Measurements from ENCODE around the gene CHCHD3. TPM values are rescaled to one million over a fixed set of nuclear protein-coding genes. Genes with fewer than 3 reads are reported as not detected.

The CHCHD3 gene
- polyA plus RNA-seq, 2 of the 4 experiments (the other 2 are of a cell fraction), result 96.7 to 139 TPM

DNA sequence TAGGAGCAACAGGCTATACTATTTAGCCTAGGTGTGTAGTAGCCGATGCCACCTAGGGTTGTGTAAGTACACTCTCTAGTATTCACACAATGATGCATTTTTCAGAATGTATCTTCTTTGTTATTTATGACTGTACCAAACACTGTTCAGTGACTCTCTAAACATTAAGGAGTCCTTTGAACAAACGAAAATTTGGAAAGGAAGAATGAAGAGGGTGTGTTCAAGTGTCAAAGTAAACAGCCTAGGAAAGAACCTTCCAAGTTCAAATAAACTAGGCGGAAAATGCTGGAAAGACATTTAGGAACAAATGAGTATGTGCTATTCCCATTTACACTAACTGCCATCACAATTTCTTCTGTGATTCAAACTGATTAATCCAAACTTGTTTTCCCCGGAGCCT is 142.4 kb downstream of the CHCHD3 start:
- Histone ChIP-seq H3K9me3 (no peaks in the 10 kb centered on the region), H3K4me2 (no peak overlapping the region), H3K4me3 (no peak overlapping the region), H3K4me1 (no peaks in the 10 kb centered on the region), H3K27ac (no peak overlapping the region)
- no peak for TF ChIP-seq HOXB13 (CRISPR knock-in tag; IDR thresholded peaks at IDR 0.05; ENCODE audit: low read depth)
- TF ChIP-seq BHLHE40 (IDR thresholded peaks at IDR 0.05; ENCODE audit: low read depth, low read length), result no peak
- TF ChIP-seq FOXS1 (CRISPR knock-in tag; IDR thresholded peaks at IDR 0.05), result no peak
- no peak for TF ChIP-seq HDAC2 (IDR thresholded peaks at IDR 0.05)
- no peak for TF ChIP-seq MYC (IDR thresholded peaks at IDR 0.05; ENCODE audit: borderline replicate concordance, low read length)
- no peak for TF ChIP-seq MAFK (IDR thresholded peaks at IDR 0.05; ENCODE audit: partially characterized antibody)
- TF ChIP-seq HMGXB4 (CRISPR knock-in tag; IDR thresholded peaks at IDR 0.05; ENCODE audit: borderline replicate concordance), result no peak
- TF ChIP-seq BCL3 (IDR thresholded peaks at IDR 0.05), result no peak
- no peak for TF ChIP-seq TFCP2L1 (CRISPR knock-in tag; IDR thresholded peaks at IDR 0.05)
- TF ChIP-seq RFX5 (IDR thresholded peaks at IDR 0.05), result no peak
- TF ChIP-seq SREBF2 (IDR thresholded peaks at IDR 0.05), result no peak
- TF ChIP-seq MAZ (IDR thresholded peaks at IDR 0.05; ENCODE audit: borderline replicate concordance, low read depth, low read length), result no peak
- TF ChIP-seq, protein P1, sequence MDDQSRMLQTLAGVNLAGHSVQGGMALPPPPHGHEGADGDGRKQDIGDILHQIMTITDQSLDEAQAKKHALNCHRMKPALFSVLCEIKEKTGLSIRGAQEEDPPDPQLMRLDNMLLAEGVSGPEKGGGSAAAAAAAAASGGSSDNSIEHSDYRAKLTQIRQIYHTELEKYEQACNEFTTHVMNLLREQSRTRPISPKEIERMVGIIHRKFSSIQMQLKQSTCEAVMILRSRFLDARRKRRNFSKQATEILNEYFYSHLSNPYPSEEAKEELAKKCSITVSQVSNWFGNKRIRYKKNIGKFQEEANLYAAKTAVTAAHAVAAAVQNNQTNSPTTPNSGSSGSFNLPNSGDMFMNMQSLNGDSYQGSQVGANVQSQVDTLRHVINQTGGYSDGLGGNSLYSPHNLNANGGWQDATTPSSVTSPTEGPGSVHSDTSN (IDR thresholded peaks at IDR 0.05), result no peak
- TF ChIP-seq, protein P2, sequence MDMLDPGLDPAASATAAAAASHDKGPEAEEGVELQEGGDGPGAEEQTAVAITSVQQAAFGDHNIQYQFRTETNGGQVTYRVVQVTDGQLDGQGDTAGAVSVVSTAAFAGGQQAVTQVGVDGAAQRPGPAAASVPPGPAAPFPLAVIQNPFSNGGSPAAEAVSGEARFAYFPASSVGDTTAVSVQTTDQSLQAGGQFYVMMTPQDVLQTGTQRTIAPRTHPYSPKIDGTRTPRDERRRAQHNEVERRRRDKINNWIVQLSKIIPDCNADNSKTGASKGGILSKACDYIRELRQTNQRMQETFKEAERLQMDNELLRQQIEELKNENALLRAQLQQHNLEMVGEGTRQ (IDR thresholded peaks at IDR 0.05), result no peak
- TF ChIP-seq EHF (CRISPR knock-in tag; IDR thresholded peaks at IDR 0.05), result no peak
- TF ChIP-seq HES2 (IDR thresholded peaks at IDR 0.05), result no peak
- ATAC-seq (no peak), FAIRE-seq (no peak), DNase-seq (ENCODE audit: low read depth in 1 of 2, low spot score in 1 of 2) (no peak)
- CTCF ChIA-PET, result no interaction called here
- POLR2A ChIA-PET, result no interaction called here
- 70% methylated on average over 4 of the region's 4 CpGs for WGBS (ENCODE audit: missing lambda C conversion rate)

- no peak overlapping the region for H3K4me2 ChIP-seq
- no peak overlapping the region for H3K4me3 ChIP-seq
- ATAC-seq (no peak), FAIRE-seq (no peak), DNase-seq (ENCODE audit: low read depth in 1 of 2, low spot score in 1 of 2) (no peak)
- H3K4me1 ChIP-seq, result no peaks in the 10 kb centered on the region
- POLR2A ChIA-PET, result no interaction called here
- CTCF ChIA-PET, result interaction anchor here (1.5 kb wide), 1 partner anchor 12 kb away, joined by 3 read pairs; no protein-coding TSS in a partner anchor
- H3K9me3 ChIP-seq, result no peaks in the 10 kb centered on the region
- TF ChIP-seq SMC3 (IDR thresholded peaks at IDR 0.05), result no peak
- TF ChIP-seq FOXS1 (CRISPR knock-in tag; IDR thresholded peaks at IDR 0.05), result no peak
- TF ChIP-seq GATA3 (IDR thresholded peaks at IDR 0.05; ENCODE audit: borderline replicate concordance), result no peak
- TF ChIP-seq NFE2L2 (conservative IDR thresholded peaks at IDR 0.05; ENCODE audit: low read length), result no peak
- TF ChIP-seq FOSL2 (IDR thresholded peaks at IDR 0.05), result no peak
- TF ChIP-seq FOSL2 (CRISPR knock-in tag; IDR thresholded peaks at IDR 0.05), result no peak
- no peak overlapping the region for H3K27ac ChIP-seq
These were observed 144.6 kb downstream of the CHCHD3 start for GRCh38 chr7:132937286-132937685.

- ChIA-PET POLR2A (no interaction called here), CTCF (interaction anchor here (1.5 kb wide), 1 partner anchor 10 kb away, joined by 3 read pairs; no protein-coding TSS in a partner anchor)
- H3K4me2 ChIP-seq, result no peak overlapping the region
- FAIRE-seq, result no peak
- no peaks in the 10 kb centered on the region for H3K4me1 ChIP-seq
- 90% methylated on average over 1 of the region's 1 CpG for WGBS (ENCODE audit: missing lambda C conversion rate)
- DNase-seq (ENCODE audit: low read depth in 1 of 2, low spot score in 1 of 2), result no peak
- H3K27ac ChIP-seq, result no peak overlapping the region
- H3K9me3 ChIP-seq, result no peaks in the 10 kb centered on the region
- ATAC-seq, result no peak
- no peak overlapping the region for H3K4me3 ChIP-seq
- TF ChIP-seq FOXS1 (CRISPR knock-in tag; IDR thresholded peaks at IDR 0.05), result no peak
- TF ChIP-seq BCL3 (IDR thresholded peaks at IDR 0.05), result no peak
- no peak for TF ChIP-seq POLR2AphosphoS2 (conservative IDR thresholded peaks at IDR 0.05; ENCODE audit: low read length)
- TF ChIP-seq ATOH8 (CRISPR knock-in tag; IDR thresholded peaks at IDR 0.05; ENCODE audit: low read depth), result no peak
- TF ChIP-seq, protein P2 (IDR thresholded peaks at IDR 0.05), result no peak
- no peak for TF ChIP-seq FOSL2 (IDR thresholded peaks at IDR 0.05)
- no peak for TF ChIP-seq FOSL2 (CRISPR knock-in tag; IDR thresholded peaks at IDR 0.05)
- no peak for TF ChIP-seq ZSCAN20 (CRISPR knock-in tag; IDR thresholded peaks at IDR 0.05)
- TF ChIP-seq FOSB (CRISPR knock-in tag; IDR thresholded peaks at IDR 0.05), result no peak
- no peak for TF ChIP-seq NFE2L2 (conservative IDR thresholded peaks at IDR 0.05; ENCODE audit: low read length)
- no peak for TF ChIP-seq CEBPB (IDR thresholded peaks at IDR 0.05)
- no peak for TF ChIP-seq JUNB (IDR thresholded peaks at IDR 0.05)
- no peak for TF ChIP-seq CBX2 (IDR thresholded peaks at IDR 0.05; ENCODE audit: borderline replicate concordance, low read depth)
These were observed 146.3 kb downstream of the CHCHD3 start for GRCh38 chr7:132935608-132936007.
